K562 (cell line): ENCODE measurements around the gene F12. TPM values are rescaled to one million over a fixed set of nuclear protein-coding genes. Genes with fewer than 3 reads are reported as not detected.

Experiments
- BACH1 ChIP-seq: fragments of 200-800 bp; sonication (Bioruptor generic); IDR thresholded peaks from 2 replicates; pipeline ENCODE4 v1.6.1; 2016; ENCODE audit warnings: missing genetic modification characterization, missing compliant biosample characterization
- CBX1 ChIP-seq: sonication (generic); IDR thresholded peaks from 2 replicates; pipeline ENCODE4 v1.6.1; 2016; ENCODE audit warnings: antibody characterized with exemption, low read depth, mild to moderate bottlenecking
- DDX20 ChIP-seq: fragments of 450-650 bp; IDR thresholded peaks from 2 replicates; pipeline ENCODE4 v1.6.1; 2016; ENCODE audit warnings: missing genetic modification characterization, low read depth, mild to moderate bottlenecking, missing compliant biosample characterization, moderate library complexity
- DPF2 ChIP-seq: fragments of 450-650 bp; IDR thresholded peaks from 2 replicates; pipeline ENCODE4 v1.6.1; 2016
- E2F3 ChIP-seq: fragments of 250-450 bp; sonication (Bioruptor Pico); IDR thresholded peaks from 2 replicates; pipeline ENCODE4 v1.4.0; 2020; ENCODE audit warnings: mild to moderate bottlenecking
- ELK3 ChIP-seq: fragments of 450-650 bp; formaldehyde crosslinking; IDR thresholded peaks from 2 replicates; pipeline ENCODE4 v1.4.0; 2020; ENCODE audit warnings: mild to moderate bottlenecking
- GATAD2A ChIP-seq: fragments of 450-650 bp; IDR thresholded peaks from 2 replicates; pipeline ENCODE4 v1.6.1; 2017
- HEY1 ChIP-seq: fragments of 250-450 bp; sonication (Bioruptor Pico); IDR thresholded peaks from 2 replicates; pipeline ENCODE4 v1.5.0; 2020; ENCODE audit warnings: mild to moderate bottlenecking, moderate library complexity, borderline replicate concordance
- HINFP ChIP-seq: fragments of 450-650 bp; conservative IDR thresholded peaks from 2 replicates; pipeline ENCODE4 v1.6.1; 2016; ENCODE audit warnings: missing genetic modification characterization, low read depth, mild to moderate bottlenecking, control low read depth, missing compliant biosample characterization
- KAT7 ChIP-seq: sonication (generic); formaldehyde crosslinking; IDR thresholded peaks from 2 replicates; pipeline ENCODE4 v1.8.0; 2022; ENCODE audit warnings: missing genetic modification reagents, mild to moderate bottlenecking, borderline replicate concordance
- MCM5 ChIP-seq: fragments of 450-650 bp; IDR thresholded peaks from 2 replicates; pipeline ENCODE4 v1.6.1; 2016; ENCODE audit warnings: low read depth
- MYNN ChIP-seq, 2 experiments: sonication (generic); formaldehyde crosslinking in 1 of 2; IDR thresholded peaks; 2 replicates each; pipeline versions ENCODE4 v1.5.0 to v1.6.1; 2016 to 2020; ENCODE audit warnings: antibody characterized with exemption in 1 of 2, missing genetic modification reagents in 1 of 2
- NFATC3 ChIP-seq: fragments of 450-650 bp; IDR thresholded peaks from 2 replicates; pipeline ENCODE4 v1.6.1; 2017; ENCODE audit warnings: mild to moderate bottlenecking
- POLR3A ChIP-seq: IDR thresholded peaks from 2 replicates; pipeline ENCODE4 v1.6.1; 2011; ENCODE audit warnings: borderline replicate concordance, mild to moderate bottlenecking, moderate library complexity; ENCODE audit not compliant: insufficient read length, insufficient read depth; ENCODE audit errors: extremely low read depth
- RB1 ChIP-seq: fragments of 450-650 bp; IDR thresholded peaks from 2 replicates; pipeline ENCODE4 v1.6.1; 2017; ENCODE audit warnings: low read depth, mild to moderate bottlenecking
- SMAD2 ChIP-seq: fragments of 150-350 bp; IDR thresholded peaks from 2 replicates; pipeline ENCODE4 v1.6.1; 2014; ENCODE audit warnings: low read depth, mild to moderate bottlenecking, low read length
- SP2 ChIP-seq: IDR thresholded peaks from 2 replicates; pipeline ENCODE4 v1.6.1; 2011; ENCODE audit warnings: mild to moderate bottlenecking, low read depth, low read length, moderate library complexity; ENCODE audit not compliant: poor library complexity, severe bottlenecking; ENCODE audit errors: extremely low read depth
- SRSF7 ChIP-seq: fragments of 200-400 bp; formaldehyde crosslinking; optimal IDR thresholded peaks from 2 replicates; pipeline ENCODE3; 2017; ENCODE audit warnings: mild to moderate bottlenecking, low read depth, low read length
- TEAD1 ChIP-seq, 2 experiments: fragments of 450-650 bp in 1 of 2; sonication (generic) in 1 of 2; formaldehyde crosslinking; IDR thresholded peaks; 2 replicates each; pipeline versions ENCODE4 v1.4.0 to v1.8.0; 2020 to 2022; ENCODE audit warnings: mild to moderate bottlenecking in 2 of 2, missing genetic modification reagents in 1 of 2
- ZFP30 ChIP-seq: fragments of 250-450 bp; sonication (Bioruptor Pico); IDR thresholded peaks from 2 replicates; pipeline ENCODE4 v1.8.0; 2022; ENCODE audit warnings: moderate library complexity, mild to moderate bottlenecking, inconsistent platforms, borderline replicate concordance
- ZFPM2 ChIP-seq: fragments of 250-450 bp; sonication (Bioruptor Pico); IDR thresholded peaks from 2 replicates; pipeline ENCODE4 v1.5.1; 2022; ENCODE audit warnings: mild to moderate bottlenecking
- ZNF41 ChIP-seq: fragments of 250-450 bp; sonication (Bioruptor Pico); conservative IDR thresholded peaks from 2 replicates; pipeline ENCODE4 v1.4.0; 2020; ENCODE audit warnings: mild to moderate bottlenecking
- ZNF764 ChIP-seq: fragments of 250-450 bp; sonication (Bioruptor Pico); IDR thresholded peaks from 2 replicates; pipeline ENCODE4 v1.4.0; 2020; ENCODE audit warnings: low read depth, mild to moderate bottlenecking, moderate library complexity
- polyA plus RNA-seq, 8 experiments: library from polyadenylated mRNA; depleted of rRNA in 4 of 8; stranded (reverse) in 5 of 8; unstranded in 3 of 8; fragments of >200 nt; fragmentation: Nextera tagmentation in 2 of 8; fragmentation: Illumina TruSeq in 1 of 8; extraction: Ambion mirVana in 2 of 8; extraction: Trizol in 1 of 8; gene quantifications; 2 replicates each; pipeline versions ENCODE4 v1.2.1 to v1.2.3, GENCODE V29; 2011 to 2014; ENCODE audit warnings: inconsistent platforms in 1 of 8, missing spikeins in 1 of 8
- total RNA-seq, 7 experiments: library from RNA; depleted of rRNA in 6 of 7; stranded (reverse); fragments of >200 nt in 6 of 7; fragmentation: Illumina TruSeq in 2 of 7; extraction: Trizol in 2 of 7; gene quantifications; 2 replicates each; pipeline versions ENCODE4 v1.2.1 to v1.2.3, GENCODE V29; 2011 to 2021; ENCODE audit warnings: low replicate concordance in 1 of 7
- TF ChIP-seq, protein P1 (sequence below): fragments of 250-450 bp; sonication (Bioruptor Pico); IDR thresholded peaks from 2 replicates; pipeline ENCODE4 v1.4.0; 2020
- TF ChIP-seq, protein P2 (sequence below): sonication (generic); formaldehyde crosslinking; IDR thresholded peaks from 2 replicates; pipeline ENCODE4 v1.8.0; 2022; ENCODE audit warnings: missing genetic modification reagents, mild to moderate bottlenecking, moderate library complexity, borderline replicate concordance

The F12 gene
- total and polyA plus RNA-seq, 9 of the 15 experiments (the other 6 are each of a cell fraction or from before 2014, with no cell fraction given) = 0.59 to 18.3 (median 3.6) TPM

DNA sequence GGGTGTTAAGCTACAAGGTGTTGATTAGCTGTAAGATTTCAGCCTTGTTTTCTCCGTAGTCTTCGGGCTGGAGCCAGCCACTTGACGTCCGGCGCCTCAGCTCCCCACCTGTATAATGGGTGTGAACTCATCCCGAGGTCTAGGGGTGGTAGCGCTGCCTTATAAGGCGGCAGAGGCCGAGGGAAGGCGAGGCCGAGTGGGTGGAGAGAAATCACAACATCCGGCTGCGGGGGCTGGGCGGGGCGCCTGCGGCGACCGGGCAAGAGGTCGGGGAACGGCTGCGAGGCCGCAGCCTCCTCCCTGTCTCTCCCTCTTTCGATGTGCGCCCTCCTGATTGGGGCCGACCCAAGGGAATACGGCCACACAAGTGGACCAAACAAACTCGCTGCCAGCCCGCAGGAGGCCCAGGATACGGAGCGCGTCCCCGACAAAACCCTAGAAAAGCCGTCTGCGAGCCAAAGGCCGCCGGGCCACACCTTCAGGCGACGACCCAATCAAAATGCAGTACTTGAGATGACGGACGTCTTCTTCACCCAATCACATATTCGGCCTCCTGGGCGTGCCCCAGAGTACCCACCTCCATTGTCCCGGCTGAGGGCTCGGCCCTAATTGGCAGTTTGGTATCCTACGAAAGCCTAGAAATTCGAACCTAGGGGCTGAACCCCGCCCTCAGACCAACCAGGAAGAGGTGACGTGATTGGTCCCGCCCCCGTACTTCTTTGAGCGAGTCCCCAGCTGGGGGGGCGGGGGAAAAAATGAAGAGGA is 16.6 kb upstream of the F12 start (continued):
- TF ChIP-seq GATAD2A = no peak
- TF ChIP-seq HEY1 (CRISPR knock-in tag) = no peak
- TF ChIP-seq, protein P1, sequence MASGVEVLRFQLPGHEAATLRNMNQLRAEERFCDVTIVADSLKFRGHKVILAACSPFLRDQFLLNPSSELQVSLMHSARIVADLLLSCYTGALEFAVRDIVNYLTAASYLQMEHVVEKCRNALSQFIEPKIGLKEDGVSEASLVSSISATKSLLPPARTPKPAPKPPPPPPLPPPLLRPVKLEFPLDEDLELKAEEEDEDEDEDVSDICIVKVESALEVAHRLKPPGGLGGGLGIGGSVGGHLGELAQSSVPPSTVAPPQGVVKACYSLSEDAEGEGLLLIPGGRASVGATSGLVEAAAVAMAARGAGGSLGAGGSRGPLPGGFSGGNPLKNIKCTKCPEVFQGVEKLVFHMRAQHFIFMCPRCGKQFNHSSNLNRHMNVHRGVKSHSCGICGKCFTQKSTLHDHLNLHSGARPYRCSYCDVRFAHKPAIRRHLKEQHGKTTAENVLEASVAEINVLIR (CRISPR knock-in tag) = peak; percentile 68; the same call in 1 of the 2 replicates
- no peak for TF ChIP-seq ZFPM2 (CRISPR knock-in tag)
- TF ChIP-seq, protein P2, sequence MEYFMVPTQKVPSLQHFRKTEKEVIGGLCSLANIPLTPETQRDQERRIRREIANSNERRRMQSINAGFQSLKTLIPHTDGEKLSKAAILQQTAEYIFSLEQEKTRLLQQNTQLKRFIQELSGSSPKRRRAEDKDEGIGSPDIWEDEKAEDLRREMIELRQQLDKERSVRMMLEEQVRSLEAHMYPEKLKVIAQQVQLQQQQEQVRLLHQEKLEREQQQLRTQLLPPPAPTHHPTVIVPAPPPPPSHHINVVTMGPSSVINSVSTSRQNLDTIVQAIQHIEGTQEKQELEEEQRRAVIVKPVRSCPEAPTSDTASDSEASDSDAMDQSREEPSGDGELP = peak; percentile 94
- TF ChIP-seq KAT7 (CRISPR knock-in tag) = no peak; the same call in 1 of the 2 replicates
- TF ChIP-seq DDX20 = no peak
- TF ChIP-seq ZNF764 = no peak
- TF ChIP-seq MYNN (IDR thresholded peaks at IDR 0.05) = no peak; the same call in 1 of the 2 replicates
- no peak for TF ChIP-seq MYNN (CRISPR knock-in tag; IDR thresholded peaks at IDR 0.05)
- TF ChIP-seq E2F3 = no peak
- TF ChIP-seq SP2 = peak; percentile 59
- TF ChIP-seq BACH1 (tag) = peak; percentile 22; the same call in 1 of the 2 replicates
- peak; percentile 61 for TF ChIP-seq RB1
- no peak for TF ChIP-seq SMAD2
- TF ChIP-seq POLR3A = no peak
- TF ChIP-seq MCM5 = no peak
- TF ChIP-seq ZFP30 (CRISPR knock-in tag) = no peak
- peak; percentile 87; the same call in 1 of the 2 replicates for TF ChIP-seq CBX1
- no peak for TF ChIP-seq NFATC3
- TF ChIP-seq SRSF7 = no peak
- 0 out of 2 replicates have a peak, but pooled peaks have one; percentile 41 for TF ChIP-seq HINFP (tag)
- peak; percentile 84 for TF ChIP-seq DPF2
- 0 out of 4 replicates have a peak, but pooled peaks of 1 of the 2 experiments have one; percentile 51 for TF ChIP-seq TEAD1 (CRISPR knock-in tag; IDR thresholded peaks at IDR 0.05)
- TF ChIP-seq ELK3 (CRISPR knock-in tag) = no peak
- TF ChIP-seq ZNF41 = no peak
